Esophagus squamous epithelium (tissue), 4 donors: ENCODE measurements around the gene BRD9.

Experiments used
- POLR2A ChIP-seq, 4 donors: fragments of 450-650 bp; IDR thresholded peaks; one replicate each; pipeline ENCODE4 v1.6.1; 2017; ENCODE audit warnings: antibody characterized with exemption in 4 of 4, mild to moderate bottlenecking in 4 of 4, moderate library complexity in 3 of 4
- TF ChIP-seq, protein P1 (sequence below), 6 experiments: fragments of 450-650 bp in 4 of 6; fragments of 200-600 bp in 2 of 6; sonication (generic) in 2 of 6; IDR thresholded peaks; one replicate each; pipeline ENCODE4 v1.5.1; 2016 to 2019; ENCODE audit warnings: antibody characterized with exemption in 6 of 6, mild to moderate bottlenecking in 4 of 6, moderate library complexity in 4 of 6

- TF ChIP-seq, protein P1, sequence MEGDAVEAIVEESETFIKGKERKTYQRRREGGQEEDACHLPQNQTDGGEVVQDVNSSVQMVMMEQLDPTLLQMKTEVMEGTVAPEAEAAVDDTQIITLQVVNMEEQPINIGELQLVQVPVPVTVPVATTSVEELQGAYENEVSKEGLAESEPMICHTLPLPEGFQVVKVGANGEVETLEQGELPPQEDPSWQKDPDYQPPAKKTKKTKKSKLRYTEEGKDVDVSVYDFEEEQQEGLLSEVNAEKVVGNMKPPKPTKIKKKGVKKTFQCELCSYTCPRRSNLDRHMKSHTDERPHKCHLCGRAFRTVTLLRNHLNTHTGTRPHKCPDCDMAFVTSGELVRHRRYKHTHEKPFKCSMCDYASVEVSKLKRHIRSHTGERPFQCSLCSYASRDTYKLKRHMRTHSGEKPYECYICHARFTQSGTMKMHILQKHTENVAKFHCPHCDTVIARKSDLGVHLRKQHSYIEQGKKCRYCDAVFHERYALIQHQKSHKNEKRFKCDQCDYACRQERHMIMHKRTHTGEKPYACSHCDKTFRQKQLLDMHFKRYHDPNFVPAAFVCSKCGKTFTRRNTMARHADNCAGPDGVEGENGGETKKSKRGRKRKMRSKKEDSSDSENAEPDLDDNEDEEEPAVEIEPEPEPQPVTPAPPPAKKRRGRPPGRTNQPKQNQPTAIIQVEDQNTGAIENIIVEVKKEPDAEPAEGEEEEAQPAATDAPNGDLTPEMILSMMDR (IDR thresholded peaks at IDR 0.05): no peak
- TF ChIP-seq POLR2A (IDR thresholded peaks at IDR 0.05): no peak
Observed at GRCh38 chr5:891117-891836, 1.3 kb downstream of the BRD9 start.
